Measurements from ENCODE around the gene GPRIN2.
"Not testable (repeated sequence)": the region's sequence is repeated elsewhere in the genome, so short reads cannot be mapped to it uniquely, and the experiment has no call there.

The GPRIN2 gene

GRCh38 chr10:46520941-46521340 is 35.5 kb downstream of the GPRIN2 start:
- DNase-seq (ENCODE audit: low read depth in 2 of 2): no peak

- DNase-seq (ENCODE audit: low read depth in 2 of 2): no peak
These were observed 36.1 kb downstream of the GPRIN2 start for GRCh38 chr10:46520381-46520780.

DNA sequence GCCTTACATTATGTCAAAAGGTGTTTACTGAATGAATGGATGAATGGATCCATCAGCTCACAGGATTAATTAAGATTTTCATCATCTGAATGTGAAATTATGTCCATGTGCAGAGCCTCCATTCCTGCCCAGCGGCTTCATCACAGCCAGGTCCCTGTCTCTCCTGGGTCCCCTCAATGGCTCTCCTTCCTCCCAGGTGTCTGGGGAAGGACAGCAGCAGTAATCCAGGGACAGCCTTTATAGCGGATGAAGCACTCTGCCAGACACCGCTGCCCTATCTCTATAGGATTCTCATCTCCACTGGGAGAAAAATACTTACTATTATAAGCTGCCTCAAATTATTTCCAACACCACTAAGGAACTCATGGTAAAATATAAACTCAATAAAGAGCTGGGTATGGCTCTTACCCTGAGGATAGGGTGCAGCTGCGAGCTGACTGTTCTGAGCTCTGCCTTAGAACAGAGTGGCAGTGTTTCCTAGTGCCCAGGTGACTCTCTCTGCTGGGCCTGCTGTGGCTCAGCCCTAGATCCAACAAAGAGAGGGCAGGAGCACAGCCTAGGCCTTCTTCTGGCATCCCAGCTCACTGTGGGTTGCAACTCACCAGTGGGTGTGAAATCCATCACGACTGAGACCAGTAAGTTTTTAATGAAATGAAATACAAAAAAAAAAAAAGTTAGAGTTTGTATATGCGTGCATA is 38.3 kb downstream of the GPRIN2 start:
- DNase-seq (ENCODE audit: low read depth in 2 of 2): no peak

- no peak for DNase-seq (ENCODE audit: low read depth in 2 of 2)
These were observed 38.9 kb downstream of the GPRIN2 start for GRCh38 chr10:46517541-46517940.

DNA sequence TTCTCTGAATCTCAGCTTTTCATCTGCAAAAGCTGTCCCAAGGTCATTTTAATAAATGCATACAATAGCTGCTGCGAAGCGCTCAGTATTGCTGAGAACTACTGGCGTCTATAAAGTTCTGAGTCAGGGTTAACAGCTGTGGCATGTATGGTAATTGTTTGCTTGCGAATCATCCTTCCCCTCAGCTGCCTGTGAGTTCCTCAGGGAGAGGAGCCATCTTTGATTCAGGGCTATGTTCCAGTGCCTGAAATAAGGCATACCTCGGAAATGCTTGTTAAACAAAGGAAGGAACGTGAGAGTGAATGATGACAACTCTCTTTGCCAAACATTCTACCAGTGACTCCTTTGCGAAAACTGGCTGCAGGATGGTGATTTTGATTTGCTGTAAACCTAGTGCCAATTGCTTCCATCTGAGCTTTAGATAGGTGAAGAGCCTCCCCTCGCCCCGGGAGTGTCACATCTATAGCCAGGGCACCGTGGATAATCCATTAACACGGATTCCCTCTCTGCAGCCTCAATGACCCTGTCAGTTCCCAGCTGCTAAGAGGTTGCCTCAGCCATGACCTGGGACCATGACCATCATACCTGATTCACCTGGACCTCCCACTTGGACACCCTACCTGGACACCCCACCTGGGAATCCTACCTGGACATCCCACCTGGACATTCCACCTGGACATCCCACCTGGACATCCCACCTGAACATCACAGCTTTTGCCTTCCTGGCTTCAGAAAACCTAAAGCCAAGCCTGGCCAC is 39.6 kb downstream of the GPRIN2 start:
- DNase-seq (ENCODE audit: low read depth in 2 of 2): no peak

DNA sequence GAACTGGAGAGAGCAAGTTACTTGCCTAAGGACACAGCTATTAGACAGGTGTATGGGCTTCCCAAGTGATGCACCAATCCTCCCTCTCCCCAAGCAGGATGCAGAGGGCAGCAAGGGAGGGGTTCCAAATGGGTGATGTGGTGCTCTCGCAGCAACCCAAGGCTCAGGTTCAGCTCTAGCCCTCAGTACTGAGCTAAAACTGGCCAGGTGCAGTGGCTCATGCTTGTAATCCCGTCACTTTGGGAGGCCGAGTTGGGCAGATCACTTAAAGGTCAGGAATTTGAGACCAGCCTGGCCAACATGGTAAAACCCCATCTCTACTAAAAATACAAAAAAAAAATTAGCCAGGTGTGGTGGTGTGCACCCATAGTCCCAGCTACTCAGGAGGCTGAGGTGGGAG is 40.7 kb downstream of the GPRIN2 start:
- no peak for DNase-seq (ENCODE audit: low read depth in 2 of 2)

DNA sequence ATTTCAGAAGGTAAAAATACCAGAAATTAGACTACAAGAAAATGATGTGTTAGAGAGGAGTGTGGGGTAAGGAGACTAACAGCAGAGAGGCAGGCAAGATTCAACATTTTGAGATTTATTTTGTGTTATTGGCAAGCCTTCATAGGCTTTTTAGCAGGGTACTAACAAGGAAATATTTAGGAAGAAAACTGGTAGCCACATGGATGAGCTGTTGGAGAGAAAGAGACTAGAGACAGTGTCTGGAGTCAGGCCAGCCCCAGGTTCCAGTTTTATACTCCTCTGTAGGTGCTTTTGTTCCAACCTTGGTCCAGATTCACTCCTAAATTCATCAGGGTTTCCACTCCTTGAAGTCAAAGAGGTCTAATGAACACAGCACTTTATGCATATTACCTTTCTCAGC is 41.1 kb downstream of the GPRIN2 start:
- no peak for DNase-seq (ENCODE audit: low read depth in 2 of 2)

GRCh38 chr10:46514899-46515298 is 41.6 kb downstream of the GPRIN2 start:
- DNase-seq (ENCODE audit: low read depth in 2 of 2): no peak

DNA sequence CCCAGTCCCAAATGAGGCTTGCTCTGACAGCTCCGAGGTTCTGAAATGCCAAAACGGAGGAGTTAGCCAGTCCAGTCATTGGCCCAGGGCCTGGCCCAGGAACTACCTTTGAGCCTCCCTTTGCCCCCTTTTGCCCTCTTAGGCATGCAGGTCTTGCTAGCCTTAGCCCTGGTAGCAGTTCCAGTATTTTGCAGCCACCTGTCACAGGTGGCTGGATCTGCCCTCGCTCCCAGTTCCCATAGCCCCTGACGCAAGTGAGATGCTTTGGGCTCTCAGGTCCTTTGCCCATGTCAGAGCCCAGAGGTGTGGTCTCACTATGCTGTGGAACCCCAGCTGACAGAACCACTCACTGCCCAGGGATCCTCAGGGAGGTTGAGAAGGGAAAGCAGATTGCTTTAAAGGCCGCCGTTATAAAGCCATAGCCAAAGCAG is 42.0 kb downstream of the GPRIN2 start:
- no peak for DNase-seq (ENCODE audit: low read depth in 2 of 2)

- DNase-seq (ENCODE audit: low read depth in 2 of 2): not testable (repeated sequence)
These were observed 43.1 kb downstream of the GPRIN2 start for GRCh38 chr10:46513333-46513732.

DNA sequence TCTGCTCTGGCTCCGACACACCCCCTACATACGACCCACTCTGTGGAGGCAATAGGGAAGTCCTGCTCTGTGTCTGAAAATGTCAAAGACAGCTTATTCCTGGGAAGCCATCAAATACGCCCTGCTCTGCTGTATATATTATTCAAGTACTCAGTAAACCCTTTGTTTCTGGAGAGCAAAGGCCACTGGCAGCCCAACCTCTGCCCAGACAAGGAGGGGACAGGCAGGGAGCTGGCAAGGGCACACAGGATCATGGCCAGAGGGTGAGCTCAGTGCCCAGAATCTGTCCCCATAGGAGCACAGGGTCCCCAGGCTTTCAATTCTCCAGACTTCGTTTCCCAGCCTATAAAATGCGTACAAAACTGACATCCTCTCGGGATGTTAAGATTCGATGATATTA is 43.7 kb downstream of the GPRIN2 start:
- DNase-seq (ENCODE audit: low read depth in 2 of 2): not testable (repeated sequence)

GRCh38 chr10:46512002-46512401 is 44.5 kb downstream of the GPRIN2 start:
- not testable (repeated sequence) for DNase-seq (ENCODE audit: low read depth in 2 of 2)
